Left lung (tissue), 10 donors: ENCODE measurements around the gene SHH. TPM values are rescaled to one million over a fixed set of nuclear protein-coding genes. Genes with fewer than 3 reads are reported as not detected.
A peak's percentile ranks its signal among the peaks of the same experiment; 100 is the strongest.
"Not testable (repeated sequence)": the region's sequence is repeated elsewhere in the genome, so short reads cannot be mapped to it uniquely, and the experiment has no call there.

ENCODE experiments used
- ATAC-seq: fragments of 200-7000 bp; cut with Tn5 transposase; one replicate; pipeline ENCODE4 v1.9.1; 2020; ENCODE audit warnings: moderate library complexity
- DNase-seq, 4 donors: peaks; one replicate each; pipeline ENCODE4 v3.0.0-alpha.2; 2013 to 2020
- H3K27ac ChIP-seq, 2 donors: fragments of 200-600 bp; sonication (generic) in 1 of 2; one replicate each; pipeline versions ENCODE4 v1.5.0 to v1.8.0; 2020 to 2021
- H3K27me3 ChIP-seq, 2 donors: fragments of 200-600 bp; sonication (generic) in 1 of 2; one replicate each; pipeline versions ENCODE4 v1.5.0 to v1.8.0; 2020 to 2021
- H3K36me3 ChIP-seq, 2 donors: fragments of 200-600 bp; sonication (generic) in 1 of 2; one replicate each; pipeline versions ENCODE4 v1.5.0 to v1.8.0; 2020 to 2021
- H3K4me1 ChIP-seq, 2 donors: fragments of 200-600 bp; one replicate each; pipeline ENCODE4 v1.8.0; 2021
- H3K4me3 ChIP-seq, 2 donors: fragments of 200-600 bp; sonication (generic) in 1 of 2; one replicate each; pipeline versions ENCODE4 v1.5.0 to v1.8.0; 2020 to 2021; ENCODE audit warnings: mild to moderate bottlenecking in 1 of 2
- H3K9me3 ChIP-seq, 2 donors: fragments of 200-600 bp; sonication (generic) in 1 of 2; one replicate each; pipeline versions ENCODE4 v1.5.0 to v1.8.0; 2020 to 2021
- intact Hi-C, 2 donors: fragments of 100-400 bp; cut with DNase I; formaldehyde crosslinking; loops; one replicate each; pipeline versions ENCODE4 v1.11.2 to v1.14.2; 2022
- polyA plus RNA-seq, 6 donors: library from polyadenylated mRNA; unstranded; fragments of 120-200 nt; gene quantifications; one replicate each; pipeline ENCODE4 v1.2.1, GENCODE V29; 2013; ENCODE audit not compliant: insufficient read length in 6 of 6
- total RNA-seq, 2 donors: library from RNA; stranded (reverse); fragmentation: NEBNext Ultra II Directional; extraction: Animal tissue kit (Norgen Biotek cat#: 25700); gene quantifications; one replicate each; pipeline ENCODE4 v1.2.1, GENCODE V29; 2021
- TF ChIP-seq, protein P1 (sequence below), 2 donors: fragments of 200-600 bp; sonication (generic) in 1 of 2; IDR thresholded peaks; one replicate each; pipeline versions ENCODE4 v1.5.0 to v1.8.0; 2021; ENCODE audit warnings: antibody characterized with exemption in 2 of 2
- donor health status: DM: no; HTN: yes; CAD: no.
- donor health status: DM: no; HTN: no; CAD: no.

Gene SHH
- total and polyA plus RNA-seq, 8 donors = 4.4 to 24.7 (median 15.4) TPM

DNA sequence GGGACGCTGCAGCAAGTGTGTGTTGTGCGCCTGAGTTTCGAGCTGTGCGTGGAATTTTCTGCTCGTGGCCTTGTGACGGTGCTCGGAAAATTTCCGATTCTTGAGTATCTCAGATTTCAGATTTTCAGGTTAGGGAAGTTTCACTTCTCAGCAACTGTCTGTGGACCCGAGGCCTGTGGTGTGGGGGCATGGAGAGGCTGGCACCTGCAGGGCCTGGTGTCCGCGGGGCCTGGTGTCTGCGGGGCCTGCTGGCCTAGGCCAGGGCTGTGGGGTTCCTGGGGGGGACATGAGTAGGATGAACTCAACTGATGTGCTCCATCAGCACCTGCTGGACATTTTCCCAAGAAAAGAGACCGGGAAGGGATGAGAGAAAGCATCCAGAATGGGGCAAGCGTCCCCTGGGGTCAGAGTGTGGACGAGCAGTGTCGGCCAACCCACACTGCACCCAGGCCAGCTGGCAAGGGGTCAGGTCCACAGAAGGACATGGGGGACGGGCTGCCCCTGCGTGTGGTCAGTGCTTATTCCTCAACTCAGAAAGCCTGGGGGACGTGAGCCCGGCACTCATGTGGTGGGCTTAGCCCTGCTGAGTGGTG is 31.3 kb upstream of the SHH start:
- Histone ChIP-seq H3K9me3 (no peaks in the 10 kb centered on the region), H3K36me3 (no peaks in the 10 kb centered on the region), H3K4me1 (no peaks in the 10 kb centered on the region), H3K27ac (no peak overlapping the region), H3K4me3 (no peak overlapping the region), H3K27me3 (peaks cover 0 to 23% of the 10 kb centered on the region in 2 donors)
- TF ChIP-seq, protein P1, sequence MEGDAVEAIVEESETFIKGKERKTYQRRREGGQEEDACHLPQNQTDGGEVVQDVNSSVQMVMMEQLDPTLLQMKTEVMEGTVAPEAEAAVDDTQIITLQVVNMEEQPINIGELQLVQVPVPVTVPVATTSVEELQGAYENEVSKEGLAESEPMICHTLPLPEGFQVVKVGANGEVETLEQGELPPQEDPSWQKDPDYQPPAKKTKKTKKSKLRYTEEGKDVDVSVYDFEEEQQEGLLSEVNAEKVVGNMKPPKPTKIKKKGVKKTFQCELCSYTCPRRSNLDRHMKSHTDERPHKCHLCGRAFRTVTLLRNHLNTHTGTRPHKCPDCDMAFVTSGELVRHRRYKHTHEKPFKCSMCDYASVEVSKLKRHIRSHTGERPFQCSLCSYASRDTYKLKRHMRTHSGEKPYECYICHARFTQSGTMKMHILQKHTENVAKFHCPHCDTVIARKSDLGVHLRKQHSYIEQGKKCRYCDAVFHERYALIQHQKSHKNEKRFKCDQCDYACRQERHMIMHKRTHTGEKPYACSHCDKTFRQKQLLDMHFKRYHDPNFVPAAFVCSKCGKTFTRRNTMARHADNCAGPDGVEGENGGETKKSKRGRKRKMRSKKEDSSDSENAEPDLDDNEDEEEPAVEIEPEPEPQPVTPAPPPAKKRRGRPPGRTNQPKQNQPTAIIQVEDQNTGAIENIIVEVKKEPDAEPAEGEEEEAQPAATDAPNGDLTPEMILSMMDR (IDR thresholded peaks at IDR 0.05) = no peak
- no peak for DNase-seq
- peak; percentile 36 for ATAC-seq
- intact Hi-C loops = no loop called here

DNA sequence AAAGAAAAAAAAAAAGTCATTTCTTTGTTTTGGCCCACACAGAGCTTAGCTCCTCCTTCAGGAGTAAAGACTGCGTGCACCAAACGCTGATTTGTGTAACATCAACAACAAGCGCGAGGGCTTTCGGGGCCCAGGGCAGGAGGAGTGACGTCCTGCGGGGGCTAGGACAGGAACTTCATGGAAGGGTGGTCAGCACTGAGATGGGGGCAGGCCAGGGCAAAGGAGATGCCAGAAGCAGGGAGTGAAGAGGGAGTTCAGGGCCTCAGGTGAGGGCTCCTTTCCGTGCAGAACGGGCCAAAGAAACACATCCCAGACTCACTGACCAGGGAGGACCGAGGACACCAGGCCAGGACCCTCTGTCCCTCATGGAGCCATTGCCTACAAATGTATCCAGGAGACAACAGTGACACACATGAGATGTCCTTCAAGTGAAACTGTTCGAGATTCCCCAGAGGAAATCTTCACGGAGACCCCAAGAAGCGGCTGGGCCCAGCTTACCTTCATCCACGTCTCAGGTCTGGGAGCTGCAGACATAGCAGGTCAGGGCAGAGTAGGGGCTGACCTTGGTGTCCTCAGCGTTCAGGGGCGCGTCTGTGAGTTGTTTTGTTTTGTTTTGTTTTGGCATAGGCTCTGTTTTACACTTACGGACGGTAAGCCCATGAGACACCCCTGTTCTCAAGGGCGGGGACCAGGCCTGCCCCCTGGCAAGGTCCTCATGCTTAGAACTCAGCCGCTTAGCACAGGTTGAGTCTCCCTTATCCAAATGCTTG is 30.4 kb upstream of the SHH start:
- intact Hi-C loops = no loop called here
- no peaks in the 10 kb centered on the region for H3K9me3 ChIP-seq
- TF ChIP-seq, protein P1 (IDR thresholded peaks at IDR 0.05) = no peak

DNA sequence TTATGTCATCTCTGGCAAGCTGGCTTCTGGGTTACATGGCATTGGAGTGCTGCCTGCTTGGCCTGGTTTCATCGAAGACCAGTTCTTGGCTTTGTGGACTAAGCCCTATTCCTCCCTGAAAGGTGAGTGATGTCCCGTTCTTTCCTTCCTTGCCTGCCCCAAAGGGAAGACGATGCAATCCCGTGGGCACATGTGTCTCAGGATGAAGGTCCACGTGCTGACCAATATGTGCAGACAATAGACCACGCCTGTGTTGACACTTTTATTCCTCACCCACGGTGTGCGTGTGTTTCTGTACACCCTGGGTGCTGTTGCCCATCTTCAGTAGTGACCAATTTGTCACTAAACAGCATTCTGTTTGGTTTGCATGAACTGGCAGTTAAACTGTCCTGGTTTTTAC is 28.6 kb upstream of the SHH start:
- intact Hi-C loops = no loop called here
- H3K36me3 ChIP-seq = no peaks in the 10 kb centered on the region
- ATAC-seq (no peak), DNase-seq (no peak)
- peaks cover 0 to 25% of the 10 kb centered on the region in 2 donors for H3K27me3 ChIP-seq
- H3K4me3 ChIP-seq = no peak overlapping the region
- no peaks in the 10 kb centered on the region for H3K4me1 ChIP-seq
- TF ChIP-seq, protein P1 (IDR thresholded peaks at IDR 0.05) = no peak
- H3K9me3 ChIP-seq = no peaks in the 10 kb centered on the region
- no peak overlapping the region for H3K27ac ChIP-seq

More for the DNA sequence above, 30.4 kb upstream of the SHH start:
- DNase-seq = no peak
- Histone ChIP-seq H3K36me3 (no peaks in the 10 kb centered on the region), H3K27me3 (peaks cover 0 to 19% of the 10 kb centered on the region in 2 donors), H3K27ac (no peak overlapping the region), H3K4me1 (no peaks in the 10 kb centered on the region), H3K4me3 (no peak overlapping the region)
- no peak for ATAC-seq

DNA sequence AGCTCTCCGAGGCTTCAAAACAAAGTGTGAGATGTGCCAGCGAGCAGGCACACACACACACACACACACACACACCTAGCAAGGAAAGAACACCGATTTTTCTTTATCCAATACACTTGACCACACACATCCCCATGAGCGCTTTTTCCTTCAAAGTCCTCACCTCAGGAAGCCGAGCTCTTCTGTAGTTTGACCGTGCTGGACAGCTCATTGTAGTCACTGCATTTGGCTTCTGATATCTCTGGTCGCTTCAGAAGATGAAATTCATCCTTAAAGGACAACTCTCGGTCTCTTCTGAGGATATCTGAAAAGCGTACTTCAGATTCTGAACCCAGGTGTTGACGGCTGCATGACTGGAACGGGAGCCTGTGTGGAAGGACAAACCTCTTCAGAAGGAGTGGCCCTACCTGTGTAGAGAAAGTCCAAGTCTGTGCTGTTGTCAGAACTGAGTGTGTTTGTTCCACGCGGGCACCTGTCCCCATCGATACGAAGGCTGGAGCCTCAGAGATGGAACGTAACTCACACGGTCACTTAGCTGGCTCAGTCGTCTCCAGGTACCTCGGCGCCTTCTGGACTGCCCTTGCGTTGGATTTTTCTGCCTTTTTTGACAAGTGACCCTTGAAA is 28.1 kb upstream of the SHH start:
- Histone ChIP-seq H3K4me3 (no peak overlapping the region), H3K4me1 (no peaks in the 10 kb centered on the region), H3K9me3 (no peaks in the 10 kb centered on the region), H3K27ac (no peak overlapping the region), H3K36me3 (no peaks in the 10 kb centered on the region), H3K27me3 (peaks cover 0 to 25% of the 10 kb centered on the region in 2 donors)
- DNase-seq (no peak), ATAC-seq (no peak)
- TF ChIP-seq, protein P1 (IDR thresholded peaks at IDR 0.05) = no peak
- intact Hi-C loops = no loop called here

DNA sequence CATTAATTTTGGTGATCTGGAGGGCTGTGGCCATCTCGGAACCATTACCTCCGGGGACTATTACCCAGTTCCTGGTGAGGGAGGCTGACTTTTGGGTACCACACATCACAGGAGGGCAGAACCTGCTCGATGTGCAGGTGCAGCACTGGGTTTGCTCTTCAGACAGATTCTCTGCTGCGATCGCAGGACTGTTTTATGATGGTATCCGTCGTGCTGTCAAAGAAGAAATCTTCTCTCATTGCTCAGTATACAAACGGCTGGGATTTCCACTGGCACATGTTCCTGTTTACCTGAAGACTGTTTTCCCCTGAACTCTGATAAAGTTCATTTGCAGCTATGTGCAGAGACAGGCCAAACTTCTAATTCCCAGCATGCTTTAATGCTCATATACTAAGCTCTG is 27.2 kb upstream of the SHH start:
- intact Hi-C loops = no loop called here
- no peaks in the 10 kb centered on the region for H3K36me3 ChIP-seq
- H3K4me1 ChIP-seq = no peaks in the 10 kb centered on the region
- no peak overlapping the region for H3K27ac ChIP-seq
- no peak for ATAC-seq
- no peak for DNase-seq
- TF ChIP-seq, protein P1 (IDR thresholded peaks at IDR 0.05) = no peak
- H3K4me3 ChIP-seq = no peak overlapping the region
- H3K27me3 ChIP-seq = peaks cover 0 to 16% of the 10 kb centered on the region in 2 donors
- H3K9me3 ChIP-seq = no peaks in the 10 kb centered on the region

DNA sequence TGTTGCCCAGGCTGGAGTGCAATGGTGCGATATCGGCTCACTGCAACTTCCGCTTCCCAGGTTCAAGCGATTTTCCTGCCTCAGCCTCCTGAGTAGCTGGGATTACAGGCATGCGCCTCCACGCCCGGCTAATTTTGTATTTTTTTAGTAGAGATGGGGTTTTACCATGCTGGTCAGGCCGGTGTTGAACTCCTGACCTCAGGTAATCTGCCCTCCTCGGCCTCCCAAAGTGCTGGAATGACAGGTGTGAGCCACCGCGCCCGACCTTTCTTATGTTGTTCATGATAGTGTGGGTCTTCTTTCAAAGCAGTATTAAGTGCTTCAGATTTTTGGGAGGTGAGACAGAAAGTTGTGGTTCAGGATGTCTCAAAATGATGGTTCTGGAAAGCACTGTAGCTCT is 26.0 kb upstream of the SHH start:
- H3K27me3 ChIP-seq = peaks cover 0 to 16% of the 10 kb centered on the region in 2 donors
- ATAC-seq, H3K4me1 ChIP-seq, intact Hi-C loops, H3K9me3 ChIP-seq, H3K36me3 ChIP-seq, H3K4me3 ChIP-seq, H3K27ac ChIP-seq: not testable (repeated sequence)
- DNase-seq = peak in 1 of 4 donors; percentile 35
